SJCRH30 (cell line): ENCODE data around the gene SIAE. TPM values are rescaled to one million over a fixed set of nuclear protein-coding genes. Genes with fewer than 3 reads are reported as not detected.

Experiments
- DNase-seq, 2 experiments: peaks; one replicate each; pipeline ENCODE4 v3.0.0-alpha.2; 2015 to 2020
- H3K27ac ChIP-seq: fragments of 250-450 bp; sonication (Bioruptor Pico); 2 replicates; pipeline ENCODE4 v1.5.1; 2020; ENCODE audit warnings: mild to moderate bottlenecking, moderate library complexity
- H3K27me3 ChIP-seq: fragments of 250-450 bp; sonication (Bioruptor Pico); 2 replicates; pipeline ENCODE4 v1.5.1; 2020; ENCODE audit warnings: mild to moderate bottlenecking, moderate library complexity
- H3K36me3 ChIP-seq: fragments of 250-450 bp; sonication (Bioruptor Pico); 2 replicates; pipeline ENCODE4 v1.5.1; 2020; ENCODE audit warnings: mild to moderate bottlenecking, moderate library complexity
- H3K4me1 ChIP-seq: fragments of 250-450 bp; sonication (Bioruptor Pico); 2 replicates; pipeline ENCODE4 v1.5.1; 2020; ENCODE audit warnings: mild to moderate bottlenecking, moderate library complexity
- H3K4me3 ChIP-seq: fragments of 250-450 bp; sonication (Bioruptor Pico); 2 replicates; pipeline ENCODE4 v1.5.1; 2020; ENCODE audit warnings: mild to moderate bottlenecking, moderate library complexity
- H3K9me3 ChIP-seq: fragments of 250-450 bp; sonication (Bioruptor Pico); replicated peaks from 2 replicates; pipeline ENCODE4 v1.5.1; 2020; ENCODE audit warnings: mild to moderate bottlenecking, moderate library complexity
- total RNA-seq: library from RNA; depleted of rRNA; stranded (reverse); fragments of >200 nt; shearing (Covaris generic); gene quantifications from 2 replicates; pipeline ENCODE4 v1.2.3, GENCODE V29; 2014

Gene SIAE
- total RNA-seq, 1 experiment from 2014 or later, result 0.63 TPM

DNA sequence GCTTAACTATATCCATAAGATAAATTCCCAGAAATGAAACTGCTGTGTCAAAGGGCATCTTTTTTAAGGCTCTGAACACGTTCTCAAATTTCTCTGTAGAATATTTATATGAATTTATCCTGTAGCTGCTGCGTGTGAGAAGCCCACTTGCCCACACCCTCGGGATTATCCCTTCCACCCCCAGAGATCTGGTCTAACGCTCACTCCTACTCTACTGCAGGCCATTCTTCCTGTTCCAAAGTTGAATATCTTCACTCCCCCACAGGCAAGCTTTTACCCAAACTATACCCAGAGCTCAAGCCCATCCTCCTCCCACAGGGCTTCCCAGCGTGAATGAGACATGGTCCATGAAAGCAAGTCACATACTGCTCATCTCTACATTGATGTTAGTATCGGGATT is 24.9 kb downstream of the SIAE start:
- no peak overlapping the region for H3K27ac ChIP-seq
- no peak for DNase-seq
- no peaks in the 10 kb centered on the region for H3K9me3 ChIP-seq
- H3K27me3 ChIP-seq, result no peaks in the 10 kb centered on the region
- no peaks in the 10 kb centered on the region for H3K4me1 ChIP-seq
- no peaks in the 10 kb centered on the region for H3K36me3 ChIP-seq
- no peak overlapping the region for H3K4me3 ChIP-seq

GRCh38 chr11:124646148-124646547 is 27.4 kb downstream of the SIAE start:
- Histone ChIP-seq H3K27me3 (no peaks in the 10 kb centered on the region), H3K9me3 (no peaks in the 10 kb centered on the region), H3K27ac (no peak overlapping the region), H3K4me1 (no peaks in the 10 kb centered on the region), H3K36me3 (no peaks in the 10 kb centered on the region), H3K4me3 (no peak overlapping the region)
- no peak for DNase-seq

DNA sequence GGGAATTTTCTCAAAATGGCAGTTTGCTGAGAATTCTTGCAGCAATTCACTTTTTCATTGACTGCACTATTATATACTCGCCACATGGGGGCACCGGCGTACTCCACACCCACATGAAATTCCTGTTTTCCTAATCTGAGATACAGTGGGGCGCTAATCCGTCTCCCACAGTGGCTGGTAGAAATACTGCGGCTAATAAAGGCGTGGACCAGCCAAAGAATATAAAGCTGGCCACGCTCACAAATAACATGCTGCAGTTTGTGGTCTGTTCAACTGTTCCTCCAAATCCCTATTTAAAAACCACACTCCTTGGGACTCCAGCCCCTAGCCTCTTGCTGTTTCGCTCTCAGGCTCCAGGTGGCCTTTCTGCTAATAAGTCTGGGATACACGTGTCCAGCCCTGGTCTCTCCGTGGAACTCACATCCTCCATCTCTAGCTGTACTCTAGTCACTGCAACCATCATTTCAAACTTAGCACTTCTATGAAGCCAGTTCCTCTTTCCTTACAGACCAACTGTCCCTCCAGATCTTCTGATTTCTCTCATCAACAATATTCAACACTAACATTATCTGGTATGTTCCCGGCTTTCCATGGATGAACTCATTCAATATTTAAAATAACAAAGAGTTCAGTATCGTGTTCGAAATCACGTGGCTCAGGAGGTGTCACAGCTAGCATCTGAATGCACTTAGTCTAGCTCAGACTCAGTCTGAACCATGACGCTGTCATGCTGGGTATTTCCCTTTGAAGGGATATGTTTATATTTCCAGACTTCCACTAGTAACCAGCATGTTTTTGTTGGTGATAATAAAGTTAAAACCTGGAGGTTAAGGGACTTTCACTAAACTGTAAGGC is 28.9 kb downstream of the SIAE start:
- H3K9me3 ChIP-seq, result no peaks in the 10 kb centered on the region
- H3K27me3 ChIP-seq, result no peaks in the 10 kb centered on the region
- H3K27ac ChIP-seq, result no peak overlapping the region
- H3K4me3 ChIP-seq, result no peak overlapping the region
- DNase-seq, result peak; percentile 44 to 75
- H3K36me3 ChIP-seq, result no peaks in the 10 kb centered on the region
- H3K4me1 ChIP-seq, result no peaks in the 10 kb centered on the region

GRCh38 chr11:124643605-124644425 is 29.7 kb downstream of the SIAE start:
- Histone ChIP-seq H3K4me1 (no peaks in the 10 kb centered on the region), H3K36me3 (no peaks in the 10 kb centered on the region), H3K4me3 (no peak overlapping the region), H3K27ac (no peak overlapping the region), H3K9me3 (no peaks in the 10 kb centered on the region), H3K27me3 (no peaks in the 10 kb centered on the region)
- DNase-seq, result no peak

DNA sequence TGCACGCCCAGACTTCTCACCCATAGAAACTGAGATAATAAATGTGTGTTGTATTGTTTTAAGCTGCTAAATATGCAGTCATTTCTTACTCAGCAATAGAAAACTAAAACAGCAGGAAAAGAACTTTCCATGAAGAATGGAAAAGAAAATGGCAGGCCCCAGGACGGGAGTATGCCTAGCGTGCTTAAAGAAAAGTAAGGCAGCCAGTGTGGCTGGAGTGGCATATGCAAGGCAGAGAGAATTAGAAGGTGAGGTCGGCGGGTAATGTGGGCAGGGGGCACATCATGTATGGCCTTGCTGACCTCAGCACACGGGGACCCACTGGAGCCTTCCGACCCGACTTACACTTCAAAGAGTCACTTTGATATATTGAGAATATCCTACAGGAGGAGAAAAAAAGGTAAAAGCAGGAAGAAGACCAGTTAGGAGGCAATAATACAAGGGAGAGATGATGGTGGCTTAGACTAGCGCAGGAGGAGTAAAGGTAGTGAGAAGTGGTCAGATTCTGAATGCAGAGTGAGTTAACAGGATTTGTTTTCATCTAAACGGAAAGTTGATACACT is 30.4 kb downstream of the SIAE start:
- Histone ChIP-seq H3K4me1 (no peaks in the 10 kb centered on the region), H3K9me3 (no peaks in the 10 kb centered on the region), H3K36me3 (no peaks in the 10 kb centered on the region), H3K27me3 (no peaks in the 10 kb centered on the region), H3K27ac (no peak overlapping the region), H3K4me3 (no peak overlapping the region)
- no peak for DNase-seq

GRCh38 chr11:124642628-124643027 is 30.9 kb downstream of the SIAE start:
- H3K27ac ChIP-seq, result no peak overlapping the region
- H3K27me3 ChIP-seq, result no peaks in the 10 kb centered on the region
- H3K36me3 ChIP-seq, result no peaks in the 10 kb centered on the region

GRCh38 chr11:124640666-124641065 is 32.9 kb downstream of the SIAE start:
- no peaks in the 10 kb centered on the region for H3K4me1 ChIP-seq

More at GRCh38 chr11:124642628-124643027, 30.9 kb downstream of the SIAE start:
- no peak overlapping the region for H3K4me3 ChIP-seq
- H3K9me3 ChIP-seq, result no peaks in the 10 kb centered on the region
- no peak for DNase-seq
- H3K4me1 ChIP-seq, result no peaks in the 10 kb centered on the region

GRCh38 chr11:124639186-124639585 is 34.4 kb downstream of the SIAE start:
- no peaks in the 10 kb centered on the region; the same call in 1 of the 2 replicates for H3K36me3 ChIP-seq
- H3K27ac ChIP-seq, result no peak overlapping the region
- H3K9me3 ChIP-seq, result no peaks in the 10 kb centered on the region
- H3K4me3 ChIP-seq, result no peak overlapping the region
- H3K27me3 ChIP-seq, result no peaks in the 10 kb centered on the region
- DNase-seq, result no peak
- H3K4me1 ChIP-seq, result no peaks in the 10 kb centered on the region

More at GRCh38 chr11:124640666-124641065, 32.9 kb downstream of the SIAE start:
- Histone ChIP-seq H3K4me3 (no peak overlapping the region), H3K9me3 (no peaks in the 10 kb centered on the region), H3K27me3 (no peaks in the 10 kb centered on the region), H3K27ac (no peak overlapping the region), H3K36me3 (no peaks in the 10 kb centered on the region; the same call in 1 of the 2 replicates)
- DNase-seq, result no peak

DNA sequence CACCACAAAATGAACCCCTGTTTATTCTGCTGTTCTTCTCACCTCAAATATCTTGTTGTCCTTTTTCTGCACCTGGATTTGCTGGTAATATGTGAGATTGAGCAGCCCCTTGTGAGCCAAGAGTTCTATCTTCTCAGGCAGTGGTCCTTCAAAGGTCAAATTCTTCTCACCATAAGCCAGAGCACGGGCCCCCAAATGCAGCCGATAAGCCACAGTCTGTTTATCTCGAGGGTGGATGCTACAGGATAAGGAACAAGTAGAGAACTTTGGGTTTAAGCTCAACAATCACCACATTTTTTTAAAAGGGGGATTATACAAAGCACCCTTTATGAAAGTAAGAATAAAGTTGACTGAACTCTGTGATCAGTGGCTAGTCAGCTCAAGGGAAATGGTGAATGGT is 35.0 kb downstream of the SIAE start:
- H3K27ac ChIP-seq, result no peak overlapping the region
- H3K36me3 ChIP-seq, result peaks cover 3% of the 10 kb centered on the region; the same call in 1 of the 2 replicates
- no peaks in the 10 kb centered on the region for H3K27me3 ChIP-seq
- H3K9me3 ChIP-seq, result no peaks in the 10 kb centered on the region
- no peaks in the 10 kb centered on the region for H3K4me1 ChIP-seq
- no peak for DNase-seq
- no peak overlapping the region for H3K4me3 ChIP-seq

DNA sequence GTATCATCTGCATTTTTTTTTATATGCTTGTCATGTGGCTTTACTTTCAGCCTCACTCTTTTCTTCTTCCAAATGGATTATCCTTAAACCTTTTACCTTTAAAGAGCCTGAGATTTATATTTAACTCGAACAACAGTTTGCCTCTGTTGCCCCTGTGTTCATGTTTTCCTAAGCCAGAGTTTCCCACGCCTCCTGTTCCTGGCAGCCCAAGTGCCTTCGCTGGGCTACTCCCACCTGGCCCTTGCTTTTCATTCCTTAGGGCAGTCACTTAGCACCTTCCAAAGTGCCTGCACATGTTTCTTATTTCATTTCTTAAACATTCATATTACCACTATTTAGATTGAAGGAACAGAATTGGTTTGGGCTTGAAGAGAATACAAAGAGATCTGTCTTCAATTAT is 37.6 kb downstream of the SIAE start:
- no peaks in the 10 kb centered on the region for H3K4me1 ChIP-seq
- H3K27ac ChIP-seq, result no peak overlapping the region
- no peak for DNase-seq
- H3K9me3 ChIP-seq, result no peaks in the 10 kb centered on the region
- no peaks in the 10 kb centered on the region for H3K27me3 ChIP-seq
- H3K4me3 ChIP-seq, result no peak overlapping the region
- peaks cover 20% of the 10 kb centered on the region for H3K36me3 ChIP-seq

- no peaks in the 10 kb centered on the region for H3K27me3 ChIP-seq
- H3K9me3 ChIP-seq, result no peaks in the 10 kb centered on the region
- H3K27ac ChIP-seq, result no peak overlapping the region
- peaks cover 25% of the 10 kb centered on the region for H3K36me3 ChIP-seq
- no peaks in the 10 kb centered on the region for H3K4me1 ChIP-seq
- DNase-seq, result no peak
- no peak overlapping the region for H3K4me3 ChIP-seq
Measured at GRCh38 chr11:124633355-124633754, 40.2 kb downstream of the SIAE start.

DNA sequence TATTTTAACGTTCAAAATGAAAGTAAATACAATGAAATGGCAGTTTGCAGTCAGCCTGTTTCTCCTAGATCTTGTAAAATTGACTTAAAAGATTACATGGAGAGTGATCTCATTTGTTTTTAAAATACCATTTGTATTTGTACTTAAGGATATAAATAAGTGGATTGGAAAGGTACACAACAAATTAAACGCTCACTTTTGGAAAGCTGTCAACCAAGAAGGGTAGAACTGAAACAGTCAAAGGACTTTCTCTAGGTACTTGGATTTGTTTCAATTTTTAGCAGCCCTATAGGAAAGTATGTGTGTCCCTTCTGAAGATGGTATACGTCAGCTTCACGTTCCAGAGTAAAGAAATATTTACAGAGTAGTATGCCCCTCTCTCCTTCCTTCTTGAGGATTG is 43.6 kb downstream of the SIAE start:
- H3K4me1 ChIP-seq, result no peaks in the 10 kb centered on the region
- no peak overlapping the region for H3K27ac ChIP-seq
- H3K36me3 ChIP-seq, result peaks cover 38% of the 10 kb centered on the region
- no peaks in the 10 kb centered on the region for H3K9me3 ChIP-seq
- DNase-seq, result no peak
- H3K27me3 ChIP-seq, result no peaks in the 10 kb centered on the region
- no peak overlapping the region for H3K4me3 ChIP-seq

GRCh38 chr11:124627546-124627945 is 46.0 kb downstream of the SIAE start:
- Histone ChIP-seq H3K4me3 (no peak overlapping the region), H3K4me1 (0 out of 2 replicates have a peak, but pooled peaks cover 2% of the 10 kb centered on the region), H3K36me3 (peaks cover 25% of the 10 kb centered on the region; the same call in 1 of the 2 replicates), H3K27ac (no peak overlapping the region), H3K9me3 (no peaks in the 10 kb centered on the region), H3K27me3 (no peaks in the 10 kb centered on the region)
- no peak for DNase-seq

DNA sequence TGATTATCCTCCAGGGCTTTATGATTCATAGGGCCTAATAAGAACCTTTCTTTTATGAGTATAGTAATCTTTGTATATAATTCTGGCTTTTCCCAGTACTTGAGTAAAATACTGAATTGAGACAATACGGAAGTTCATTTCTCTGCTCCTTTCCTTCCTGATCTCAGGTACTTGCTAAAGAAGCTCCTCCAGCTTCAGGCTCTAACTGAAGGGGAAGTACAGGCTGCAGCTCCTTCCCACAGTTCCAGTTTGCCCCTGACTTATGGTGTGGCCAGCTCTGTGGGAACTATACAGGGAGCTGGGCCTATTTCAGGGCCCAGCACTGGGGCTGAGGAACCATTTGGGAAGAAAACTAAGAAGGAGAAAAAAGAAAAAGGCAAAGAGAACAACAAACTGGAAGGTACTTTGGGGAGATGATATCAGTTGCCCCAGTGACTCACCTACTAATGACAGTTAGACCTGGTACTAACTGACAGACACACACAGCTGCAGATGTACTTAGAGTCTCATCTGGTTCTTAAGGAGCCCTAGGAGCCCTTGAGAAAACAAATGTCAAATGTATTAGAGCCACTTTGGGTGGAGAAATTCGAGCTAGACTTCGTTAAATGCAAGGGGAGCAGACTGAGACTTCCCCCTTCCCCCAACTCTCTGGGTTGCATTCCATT is 47.9 kb downstream of the SIAE start:
- Histone ChIP-seq H3K4me1 (0 out of 2 replicates have a peak, but pooled peaks cover 2% of the 10 kb centered on the region), H3K4me3 (no peak overlapping the region), H3K27ac (no peak overlapping the region), H3K9me3 (no peaks in the 10 kb centered on the region), H3K36me3 (peaks cover 18% of the 10 kb centered on the region; the same call in 1 of the 2 replicates), H3K27me3 (no peaks in the 10 kb centered on the region)
- no peak for DNase-seq
